SU-DHL-6 (cell line): Measurements from ENCODE around the gene MLEC.

Experiments used
- CTCF ChIP-seq: fragments of 200-600 bp; sonication (generic); IDR thresholded peaks from one replicate; pipeline ENCODE4 v1.5.1; 2017; ENCODE audit warnings: antibody characterized with exemption, mild to moderate bottlenecking, low read length, moderate library complexity; ENCODE audit not compliant: insufficient read depth, poor library complexity, severe bottlenecking
- EZH2phosphoT487 ChIP-seq: fragments of 200-600 bp; sonication (generic), shearing (Covaris generic); conservative IDR thresholded peaks from 2 replicates; pipeline ENCODE4 v1.6.1; 2018; ENCODE audit warnings: mild to moderate bottlenecking, antibody characterized with exemption, low read length, moderate library complexity, mixed read lengths

DNA sequence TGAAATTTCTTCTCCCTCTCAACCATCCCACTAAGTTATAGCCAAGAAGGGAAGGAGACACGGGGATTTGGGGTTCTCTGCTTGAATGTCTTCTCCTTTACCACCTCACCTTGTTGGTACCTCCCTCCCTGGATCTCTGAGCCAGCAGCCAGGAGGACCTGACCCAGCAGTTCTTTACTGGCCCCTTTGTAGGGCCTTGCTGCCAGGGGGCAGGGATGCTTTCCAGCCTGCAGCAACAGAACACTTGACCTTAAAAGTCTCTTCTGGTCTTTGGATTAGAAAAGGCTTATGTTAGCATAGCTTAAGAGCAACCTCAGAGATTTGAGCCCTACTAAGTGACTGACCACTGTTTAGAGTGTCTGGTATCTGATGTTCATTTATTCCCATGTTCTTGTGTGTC lies 10.4 kb downstream of the MLEC start:
- TF ChIP-seq CTCF: no peak
- no peak for TF ChIP-seq EZH2phosphoT487
